BE2C (cell line): ENCODE measurements around the gene TYW3.
"Not testable (repeated sequence)": the region's sequence is repeated elsewhere in the genome, so short reads cannot be mapped to it uniquely, and the experiment has no call there.

Experiments
- DNase-seq: peaks from one replicate; pipeline ENCODE4 v3.0.0-alpha.2; 2020
- H3K27me3 ChIP-seq: fragments of 250-450 bp; sonication (Bioruptor Pico); 2 replicates; pipeline ENCODE4 v1.5.1; 2020; ENCODE audit warnings: mild to moderate bottlenecking
- H3K36me3 ChIP-seq: fragments of 250-450 bp; sonication (Bioruptor Pico); 2 replicates; pipeline ENCODE4 v1.5.1; 2020; ENCODE audit warnings: mild to moderate bottlenecking
- H3K4me1 ChIP-seq: fragments of 250-450 bp; sonication (Bioruptor Pico); 2 replicates; pipeline ENCODE4 v1.5.1; 2020
- H3K4me3 ChIP-seq: 2 replicates; pipeline ENCODE4 v1.5.1; 2011; ENCODE audit warnings: low read depth, low read length
- H3K9me3 ChIP-seq: fragments of 250-450 bp; sonication (Bioruptor Pico); 2 replicates; pipeline ENCODE4 v1.5.1; 2020
- CTCF ChIP-seq: IDR thresholded peaks from 2 replicates; pipeline ENCODE4 v1.5.1; 2012; ENCODE audit warnings: mild to moderate bottlenecking, low read depth, low read length

TYW3 gene

GRCh38 chr1:74717626-74718025, 15.3 kb upstream of the TYW3 start:
- TF ChIP-seq CTCF = no peak
- no peaks in the 10 kb centered on the region for H3K27me3 ChIP-seq
- DNase-seq = no peak
- no peaks in the 10 kb centered on the region for H3K4me1 ChIP-seq
- no peaks in the 10 kb centered on the region for H3K9me3 ChIP-seq
- H3K4me3 ChIP-seq = no peak overlapping the region
- H3K36me3 ChIP-seq = no peaks in the 10 kb centered on the region

GRCh38 chr1:74726063-74726462, 6.9 kb upstream of the TYW3 start:
- no peak for DNase-seq
- Histone ChIP-seq H3K4me3 (no peak overlapping the region), H3K9me3 (no peaks in the 10 kb centered on the region), H3K27me3 (no peaks in the 10 kb centered on the region), H3K4me1 (no peaks in the 10 kb centered on the region), H3K36me3 (no peaks in the 10 kb centered on the region)
- TF ChIP-seq CTCF = no peak

- H3K9me3 ChIP-seq = no peaks in the 10 kb centered on the region
- no peak overlapping the region for H3K4me3 ChIP-seq
- no peak for TF ChIP-seq CTCF
- H3K27me3 ChIP-seq = no peaks in the 10 kb centered on the region
- H3K4me1 ChIP-seq = no peaks in the 10 kb centered on the region
- DNase-seq = no peak
- no peaks in the 10 kb centered on the region for H3K36me3 ChIP-seq
Measured at GRCh38 chr1:74728736-74729135, 4.2 kb upstream of the TYW3 start.

- no peak for DNase-seq
- no peaks in the 10 kb centered on the region for H3K9me3 ChIP-seq
- no peaks in the 10 kb centered on the region for H3K4me1 ChIP-seq
- H3K36me3 ChIP-seq = no peaks in the 10 kb centered on the region
- no peak for TF ChIP-seq CTCF
- no peak overlapping the region for H3K4me3 ChIP-seq
- no peaks in the 10 kb centered on the region for H3K27me3 ChIP-seq
Measured at GRCh38 chr1:74729741-74730478, 3.0 kb upstream of the TYW3 start.

GRCh38 chr1:74731399-74732052, 1.4 kb upstream of the TYW3 start:
- Histone ChIP-seq H3K4me1 (no peaks in the 10 kb centered on the region), H3K4me3 (no peak overlapping the region), H3K9me3 (no peaks in the 10 kb centered on the region), H3K36me3 (no peaks in the 10 kb centered on the region), H3K27me3 (no peaks in the 10 kb centered on the region)
- no peak for TF ChIP-seq CTCF
- DNase-seq = no peak

GRCh38 chr1:74732071-74732946, 643 bp upstream of the TYW3 start:
- H3K9me3 ChIP-seq, H3K36me3 ChIP-seq, H3K27me3 ChIP-seq, H3K4me1 ChIP-seq: not testable (repeated sequence)
- DNase-seq = peak; percentile 4
- H3K4me3 ChIP-seq = peak overlapping the region; percentile 85
